Measurements from ENCODE around the gene MRPL20. TPM values are rescaled to one million over a fixed set of nuclear protein-coding genes. Genes with fewer than 3 reads are reported as not detected.

Gene MRPL20
- total and polyA plus RNA-seq, 4 donors: 56.9 to 119 (median 112) TPM

GRCh38 chr1:1352786-1353388 is 54.2 kb downstream of the MRPL20 start:
- H3K4me1 ChIP-seq (ENCODE audit: control insufficient read depth, insufficient read depth, low read length): peaks cover 59% of the 10 kb centered on the region
- no peak overlapping the region for H3K27ac ChIP-seq (ENCODE audit: low read depth, low read length)
- WGBS (ENCODE audit: insufficient coverage): 56% methylated on average over 3 of the region's 5 CpGs
- no peaks in the 10 kb centered on the region for H3K9me3 ChIP-seq (ENCODE audit: control insufficient read depth, insufficient read depth, low read length)
- H3K4me3 ChIP-seq (ENCODE audit: low read depth, low read length): no peak overlapping the region
- DNase-seq (ENCODE audit: low read depth in 4 of 6, low spot score in 6 of 6): no peak
- H3K36me3 ChIP-seq (ENCODE audit: control insufficient read depth, insufficient read depth, low read length): peaks cover 35% of the 10 kb centered on the region
- peaks cover 17% of the 10 kb centered on the region for H3K27me3 ChIP-seq (ENCODE audit: control insufficient read depth, insufficient read depth, low read length)

Other genes starting within 250 kb of the MRPL20 start
- 1 to 10 TPM in 1 of 2 donors, under 1 TPM in 1; 0.79 to 2.1 TPM for gene TTLL10, start 233.4 kb downstream of the MRPL20 start, total RNA-seq
- gene TTLL10, start 233.4 kb downstream of the MRPL20 start, polyA plus RNA-seq (ENCODE audit: insufficient read length in 2 of 2): 1 to 10 TPM; 1.2 to 1.3 TPM
- gene TNFRSF18, start 200.7 kb downstream of the MRPL20 start, total RNA-seq: under 1 TPM; 0.20 to 0.22 TPM
- gene TNFRSF18, start 200.7 kb downstream of the MRPL20 start, polyA plus RNA-seq (ENCODE audit: insufficient read length in 2 of 2): under 1 TPM; 0.36 to 0.68 TPM
- 1 to 10 TPM in 1 of 2 donors, under 1 TPM in 1; 0.20 to 1.5 TPM for gene TNFRSF4, start 193.1 kb downstream of the MRPL20 start, total RNA-seq
- gene TNFRSF4, start 193.1 kb downstream of the MRPL20 start, polyA plus RNA-seq (ENCODE audit: insufficient read length in 2 of 2): 1 to 10 TPM; 1.0 to 1.2 TPM
- gene SDF4, start 175.3 kb downstream of the MRPL20 start, total RNA-seq: 10 to 100 TPM; 31.0 to 86.7 TPM
- gene SDF4, start 175.3 kb downstream of the MRPL20 start, polyA plus RNA-seq (ENCODE audit: insufficient read length in 2 of 2): 100 to 1,000 TPM; 125 to 160 TPM
- 10 to 100 TPM; 11.5 to 30.4 TPM for gene B3GALT6, start 175.1 kb downstream of the MRPL20 start, total RNA-seq
- 10 to 100 TPM; 39.7 to 40.1 TPM for gene B3GALT6, start 175.1 kb downstream of the MRPL20 start, polyA plus RNA-seq (ENCODE audit: insufficient read length in 2 of 2)
- gene C1QTNF12, start 160.6 kb downstream of the MRPL20 start, total RNA-seq: 10 to 100 TPM in 1 of 2 donors, 1 to 10 TPM in 1; 2.7 to 10.4 TPM
- 1 to 10 TPM; 1.4 to 5.7 TPM for gene C1QTNF12, start 160.6 kb downstream of the MRPL20 start, polyA plus RNA-seq (ENCODE audit: insufficient read length in 2 of 2)
- 10 to 100 TPM; 26.4 to 42.4 TPM for gene UBE2J2, start 133.4 kb downstream of the MRPL20 start, total RNA-seq
- gene UBE2J2, start 133.4 kb downstream of the MRPL20 start, polyA plus RNA-seq (ENCODE audit: insufficient read length in 2 of 2): 10 to 100 TPM; 65.6 to 82.9 TPM
- gene SCNN1D, start 126.9 kb downstream of the MRPL20 start, total RNA-seq: 10 to 100 TPM in 1 of 2 donors, 1 to 10 TPM in 1; 2.2 to 10.3 TPM
- 10 to 100 TPM; 16.8 to 24.5 TPM for gene SCNN1D, start 126.9 kb downstream of the MRPL20 start, polyA plus RNA-seq (ENCODE audit: insufficient read length in 2 of 2)
- gene ACAP3, start 99.4 kb downstream of the MRPL20 start, total RNA-seq: 10 to 100 TPM; 58.7 to 70.6 TPM
- gene ACAP3, start 99.4 kb downstream of the MRPL20 start, polyA plus RNA-seq (ENCODE audit: insufficient read length in 2 of 2): 100 to 1,000 TPM; 222 to 265 TPM
- 10 to 100 TPM in 1 of 2 donors, 1 to 10 TPM in 1; 6.2 to 14.2 TPM for gene PUSL1, start 98.7 kb downstream of the MRPL20 start, total RNA-seq
- 10 to 100 TPM; 16.0 to 17.7 TPM for gene PUSL1, start 98.7 kb downstream of the MRPL20 start, polyA plus RNA-seq (ENCODE audit: insufficient read length in 2 of 2)
- 10 to 100 TPM; 39.8 to 82.5 TPM for gene INTS11, start 82.6 kb downstream of the MRPL20 start, total RNA-seq
- 100 to 1,000 TPM; 146 to 206 TPM for gene INTS11, start 82.6 kb downstream of the MRPL20 start, polyA plus RNA-seq (ENCODE audit: insufficient read length in 2 of 2)
- gene CPTP, start 82.5 kb downstream of the MRPL20 start, total RNA-seq: 10 to 100 TPM in 1 of 2 donors, 1 to 10 TPM in 1; 9.6 to 18.8 TPM
- gene CPTP, start 82.5 kb downstream of the MRPL20 start, polyA plus RNA-seq (ENCODE audit: insufficient read length in 2 of 2): 10 to 100 TPM; 31.8 to 32.0 TPM
- under 1 TPM; 0.10 to 0.44 TPM for gene TAS1R3, start 76.0 kb downstream of the MRPL20 start, total RNA-seq
- gene TAS1R3, start 76.0 kb downstream of the MRPL20 start, polyA plus RNA-seq (ENCODE audit: insufficient read length in 2 of 2): under 1 TPM; 0.86 to 0.98 TPM
- gene DVL1, start 57.9 kb downstream of the MRPL20 start, total RNA-seq: 10 to 100 TPM; 35.7 to 68.7 TPM
- gene DVL1, start 57.9 kb downstream of the MRPL20 start, polyA plus RNA-seq (ENCODE audit: insufficient read length in 2 of 2): 10 to 100 TPM; 82.7 to 87.1 TPM
- 100 to 1,000 TPM in 1 of 2 donors, 10 to 100 TPM in 1; 40.6 to 212 TPM for gene MXRA8, start 48.7 kb downstream of the MRPL20 start, total RNA-seq
- 100 to 1,000 TPM in 1 of 2 donors, 10 to 100 TPM in 1; 48.1 to 106 TPM for gene MXRA8, start 48.7 kb downstream of the MRPL20 start, polyA plus RNA-seq (ENCODE audit: insufficient read length in 2 of 2)
- 100 to 1,000 TPM in 1 of 2 donors, 10 to 100 TPM in 1; 41.4 to 105 TPM for gene AURKAIP1, start 32.1 kb downstream of the MRPL20 start, total RNA-seq
- 100 to 1,000 TPM; 124 to 130 TPM for gene AURKAIP1, start 32.1 kb downstream of the MRPL20 start, polyA plus RNA-seq (ENCODE audit: insufficient read length in 2 of 2)
- 100 to 1,000 TPM; 148 to 178 TPM for gene CCNL2, start 8.0 kb downstream of the MRPL20 start, total RNA-seq
- 100 to 1,000 TPM; 214 to 303 TPM for gene CCNL2, start 8.0 kb downstream of the MRPL20 start, polyA plus RNA-seq (ENCODE audit: insufficient read length in 2 of 2)
- gene ANKRD65, start 14.0 kb upstream of the MRPL20 start, total RNA-seq: 1 to 10 TPM; 1.8 to 6.7 TPM
- gene ANKRD65, start 14.0 kb upstream of the MRPL20 start, polyA plus RNA-seq (ENCODE audit: insufficient read length in 2 of 2): 10 to 100 TPM; 10.6 to 10.8 TPM
- gene VWA1, start 28.4 kb upstream of the MRPL20 start, total RNA-seq: 10 to 100 TPM; 11.4 to 34.5 TPM
- gene VWA1, start 28.4 kb upstream of the MRPL20 start, polyA plus RNA-seq (ENCODE audit: insufficient read length in 2 of 2): 10 to 100 TPM; 53.0 to 67.0 TPM
- gene ATAD3C, start 42.4 kb upstream of the MRPL20 start, total RNA-seq: under 1 TPM; 0.10 to 0.72 TPM
- gene ATAD3C, start 42.4 kb upstream of the MRPL20 start, polyA plus RNA-seq (ENCODE audit: insufficient read length in 2 of 2): 1 to 10 TPM in 1 of 2 donors, under 1 TPM in 1; 0.68 to 2.3 TPM
- 10 to 100 TPM in 1 of 2 donors, 1 to 10 TPM in 1; 9.8 to 19.7 TPM for gene ATAD3B, start 64.5 kb upstream of the MRPL20 start, total RNA-seq
- gene ATAD3B, start 64.5 kb upstream of the MRPL20 start, polyA plus RNA-seq (ENCODE audit: insufficient read length in 2 of 2): 10 to 100 TPM; 18.4 to 37.8 TPM
- gene ATAD3A, start 104.9 kb upstream of the MRPL20 start, total RNA-seq: 10 to 100 TPM in 1 of 2 donors, 1 to 10 TPM in 1; 9.0 to 22.0 TPM
- gene ATAD3A, start 104.9 kb upstream of the MRPL20 start, polyA plus RNA-seq (ENCODE audit: insufficient read length in 2 of 2): 10 to 100 TPM; 33.0 to 45.7 TPM
- 10 to 100 TPM; 10.2 to 12.3 TPM for gene TMEM240, start 133.3 kb upstream of the MRPL20 start, total RNA-seq
- gene TMEM240, start 133.3 kb upstream of the MRPL20 start, polyA plus RNA-seq (ENCODE audit: insufficient read length in 2 of 2): 10 to 100 TPM; 43.5 to 47.7 TPM
- 10 to 100 TPM; 42.1 to 54.3 TPM for gene SSU72, start 167.6 kb upstream of the MRPL20 start, total RNA-seq
- 100 to 1,000 TPM; 112 to 121 TPM for gene SSU72, start 167.6 kb upstream of the MRPL20 start, polyA plus RNA-seq (ENCODE audit: insufficient read length in 2 of 2)
- 1 to 10 TPM; 4.8 to 6.0 TPM for gene FNDC10, start 192.8 kb upstream of the MRPL20 start, total RNA-seq
- gene FNDC10, start 192.8 kb upstream of the MRPL20 start, polyA plus RNA-seq (ENCODE audit: insufficient read length in 2 of 2): 10 to 100 TPM; 43.6 to 44.0 TPM
- gene MIB2, start 208.2 kb upstream of the MRPL20 start, total RNA-seq: 10 to 100 TPM; 27.0 to 72.2 TPM
- 100 to 1,000 TPM in 1 of 2 donors, 10 to 100 TPM in 1; 83.3 to 100 TPM for gene MIB2, start 208.2 kb upstream of the MRPL20 start, polyA plus RNA-seq (ENCODE audit: insufficient read length in 2 of 2)
- 10 to 100 TPM in 1 of 2 donors, 1 to 10 TPM in 1; 5.9 to 13.2 TPM for gene MMP23B, start 224.9 kb upstream of the MRPL20 start, total RNA-seq
- 1 to 10 TPM; 2.6 to 8.5 TPM for gene MMP23B, start 224.9 kb upstream of the MRPL20 start, polyA plus RNA-seq (ENCODE audit: insufficient read length in 2 of 2)